HG03520 (cell line): ENCODE measurements around the gene CELA3B.
"Not testable (repeated sequence)": the region's sequence is repeated elsewhere in the genome, so short reads cannot be mapped to it uniquely, and the experiment has no call there.

Experiments used
- ATAC-seq: cut with Tn5 transposase; IDR thresholded peaks from one replicate; pipeline ENCODE4 v1.9.1; 2021; ENCODE audit warnings: mild to moderate bottlenecking, moderate library complexity; ENCODE audit not compliant: unreplicated experiment

Gene CELA3B

GRCh38 chr1:21974699-21975098 is 2.1 kb upstream of the CELA3B start:
- ATAC-seq, result not testable (repeated sequence)

- ATAC-seq, result not testable (repeated sequence)
Measured at GRCh38 chr1:21975296-21975695, 1.5 kb upstream of the CELA3B start.

- not testable (repeated sequence) for ATAC-seq
Measured at GRCh38 chr1:21978209-21978608, 1.4 kb downstream of the CELA3B start.

- not testable (repeated sequence) for ATAC-seq
Measured at GRCh38 chr1:21980515-21981220, 3.8 kb downstream of the CELA3B start.

GRCh38 chr1:21981253-21981652 is 4.4 kb downstream of the CELA3B start:
- ATAC-seq, result not testable (repeated sequence)

- not testable (repeated sequence) for ATAC-seq
Measured at GRCh38 chr1:21982122-21982521, 5.3 kb downstream of the CELA3B start.

GRCh38 chr1:21983539-21983938 is 6.7 kb downstream of the CELA3B start:
- ATAC-seq, result not testable (repeated sequence)

GRCh38 chr1:21985893-21986292 is 9.1 kb downstream of the CELA3B start:
- ATAC-seq, result not testable (repeated sequence)

- not testable (repeated sequence) for ATAC-seq
Measured at GRCh38 chr1:21986386-21986785, 9.6 kb downstream of the CELA3B start.

- ATAC-seq, result not testable (repeated sequence)
Measured at GRCh38 chr1:21989672-21990393, 13.0 kb downstream of the CELA3B start.

- ATAC-seq, result not testable (repeated sequence)
Measured at GRCh38 chr1:21992186-21992585, 15.4 kb downstream of the CELA3B start.

GRCh38 chr1:21994716-21995115 is 17.9 kb downstream of the CELA3B start:
- not testable (repeated sequence) for ATAC-seq

- not testable (repeated sequence) for ATAC-seq
Measured at GRCh38 chr1:21996663-21996970, 19.8 kb downstream of the CELA3B start.

- not testable (repeated sequence) for ATAC-seq
Measured at GRCh38 chr1:21997891-21998623, 21.2 kb downstream of the CELA3B start.

GRCh38 chr1:21998624-21999294 is 21.9 kb downstream of the CELA3B start:
- ATAC-seq, result not testable (repeated sequence)

- ATAC-seq, result not testable (repeated sequence)
Measured at GRCh38 chr1:21999645-22000044, 22.8 kb downstream of the CELA3B start.

GRCh38 chr1:22001409-22001808 is 24.6 kb downstream of the CELA3B start, which contains the start of gene CELA3A:
Gene CELA3A, plus strand, starts transcription at chr1:22001657. Its CDS starts 18 bp downstream, at chr1:22001675.
- no peak for ATAC-seq

- not testable (repeated sequence) for ATAC-seq
Measured at GRCh38 chr1:22002461-22002860, 25.6 kb downstream of the CELA3B start.

GRCh38 chr1:22002875-22003274 is 26.1 kb downstream of the CELA3B start:
- ATAC-seq, result not testable (repeated sequence)

- ATAC-seq, result not testable (repeated sequence)
Measured at GRCh38 chr1:22003959-22004358, 27.1 kb downstream of the CELA3B start.
